ENCODE results near the gene SLC10A3.

SLC10A3 gene

DNA sequence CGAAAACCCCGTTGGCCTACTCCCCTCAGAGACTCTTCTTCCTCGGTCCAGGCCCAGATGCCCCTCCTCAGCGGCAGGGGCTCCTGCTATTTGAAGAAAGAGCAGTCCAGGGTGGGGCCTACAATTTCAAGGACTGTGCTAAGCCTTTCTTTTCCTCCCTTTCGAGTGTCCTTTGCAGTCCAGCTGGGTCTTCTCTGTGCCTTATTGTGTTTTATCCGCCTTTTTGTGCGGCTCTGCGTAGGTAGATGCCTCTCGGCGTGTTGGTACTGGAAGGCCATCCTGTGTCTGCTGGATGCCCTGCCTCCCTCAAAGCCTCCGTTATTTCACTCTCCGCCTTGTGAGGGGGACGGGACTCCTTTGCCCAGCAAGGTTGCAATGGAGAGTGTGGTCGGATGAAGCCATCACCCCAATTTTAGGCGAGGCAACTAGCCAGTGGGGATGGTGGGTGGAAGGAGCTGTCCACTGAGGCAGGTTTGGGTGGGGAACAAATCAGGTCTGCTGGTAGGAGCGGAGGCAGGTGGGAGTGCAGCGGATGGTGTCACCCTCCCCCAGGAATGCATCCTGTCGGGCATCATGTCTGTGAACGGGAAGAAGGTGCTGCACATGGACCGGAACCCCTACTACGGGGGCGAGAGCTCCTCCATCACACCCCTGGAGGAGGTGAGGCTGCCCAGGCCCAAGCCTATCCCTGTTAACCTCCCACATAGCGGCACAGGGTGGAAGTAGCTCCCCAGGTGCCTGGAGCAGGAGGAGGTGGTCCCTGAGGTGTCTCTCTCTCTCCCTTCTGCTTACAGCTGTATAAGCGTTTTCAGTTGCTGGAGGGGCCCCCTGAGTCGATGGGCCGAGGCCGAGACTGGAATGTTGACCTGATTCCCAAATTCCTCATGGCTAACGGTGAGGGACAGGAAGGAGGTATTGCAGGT lies 52.2 kb downstream of the SLC10A3 start:
- DNase-seq (ENCODE audit: low spot score), result no peak

All from Ammon's horn (tissue), 1 donor.